ENCODE data around the gene CABCOCO1.

The CABCOCO1 gene

GRCh38 chr10:61803269-61803668 lies 140.5 kb downstream of the CABCOCO1 start:
- DNase-seq (no peak), ATAC-seq (replicated peaks) (no peak)
- Mint-ChIP-seq H3K36me3 (no peaks in the 10 kb centered on the region), H3K4me3 (no peak overlapping the region), H3K9me3 (peaks cover 0 to 2% of the 10 kb centered on the region in 2 donors), H3K27ac (no peak overlapping the region), H3K4me1 (no peaks in the 10 kb centered on the region), H3K27me3 (no peaks in the 10 kb centered on the region)

- Mint-ChIP-seq H3K4me1 (peaks cover 0 to 1% of the 10 kb centered on the region in 2 donors), H3K36me3 (no peaks in the 10 kb centered on the region), H3K9me3 (peaks cover 0 to 2% of the 10 kb centered on the region in 2 donors), H3K4me3 (no peak overlapping the region), H3K27me3 (no peaks in the 10 kb centered on the region), H3K27ac (no peak overlapping the region)
- DNase-seq (no peak), ATAC-seq (replicated peaks) (no peak)
Observed at GRCh38 chr10:61804414-61804813, 141.7 kb downstream of the CABCOCO1 start.

- Mint-ChIP-seq H3K4me3 (no peak overlapping the region), H3K4me1 (peaks cover 3 to 8% of the 10 kb centered on the region in 2 donors), H3K27me3 (no peaks in the 10 kb centered on the region), H3K36me3 (no peaks in the 10 kb centered on the region), H3K9me3 (peaks cover 0 to 2% of the 10 kb centered on the region in 2 donors), H3K27ac (no peak overlapping the region)
- DNase-seq (no peak), ATAC-seq (replicated peaks) (no peak)
Observed at GRCh38 chr10:61805091-61805490, 142.4 kb downstream of the CABCOCO1 start.

GRCh38 chr10:61810263-61810662 lies 147.5 kb downstream of the CABCOCO1 start:
- DNase-seq (no peak), ATAC-seq (replicated peaks) (no peak)
- H3K36me3 Mint-ChIP-seq: peaks cover 0 to 2% of the 10 kb centered on the region in 2 donors
- peaks cover 0 to 4% of the 10 kb centered on the region in 2 donors for H3K27me3 Mint-ChIP-seq
- H3K27ac Mint-ChIP-seq: no peak overlapping the region
- H3K9me3 Mint-ChIP-seq: no peaks in the 10 kb centered on the region
- no peak overlapping the region for H3K4me3 Mint-ChIP-seq
- peaks cover 15 to 34% of the 10 kb centered on the region in 2 donors for H3K4me1 Mint-ChIP-seq

- peak overlapping the region in 1 of 2 donors; percentile 0 for H3K4me3 Mint-ChIP-seq
- peaks cover 0 to under 1% of the 10 kb centered on the region in 2 donors for H3K9me3 Mint-ChIP-seq
- peaks cover 0 to 4% of the 10 kb centered on the region in 2 donors for H3K27me3 Mint-ChIP-seq
- peak overlapping the region; percentile 43 for H3K27ac Mint-ChIP-seq
- DNase-seq (no peak), ATAC-seq (replicated peaks) (peak; percentile 84 to 86)
- peaks cover 15 to 34% of the 10 kb centered on the region in 2 donors for H3K4me1 Mint-ChIP-seq
- H3K36me3 Mint-ChIP-seq: peaks cover 0 to 2% of the 10 kb centered on the region in 2 donors
Observed at GRCh38 chr10:61812052-61812721, 149.5 kb downstream of the CABCOCO1 start.

GRCh38 chr10:61812920-61813319 lies 150.2 kb downstream of the CABCOCO1 start:
- peak; percentile 47 to 64 for ATAC-seq (replicated peaks)
- peaks cover 0 to 2% of the 10 kb centered on the region in 2 donors for H3K36me3 Mint-ChIP-seq
- H3K4me1 Mint-ChIP-seq: peaks cover 15 to 34% of the 10 kb centered on the region in 2 donors

GRCh38 chr10:61814160-61814559 lies 151.4 kb downstream of the CABCOCO1 start:
- no peak overlapping the region for H3K4me3 Mint-ChIP-seq
- H3K36me3 Mint-ChIP-seq: peaks cover 0 to 2% of the 10 kb centered on the region in 2 donors
- ATAC-seq (replicated peaks) (no peak), DNase-seq (no peak)
- peaks cover 15 to 40% of the 10 kb centered on the region in 2 donors for H3K4me1 Mint-ChIP-seq
- peaks cover 0 to 4% of the 10 kb centered on the region in 2 donors for H3K27me3 Mint-ChIP-seq
- peaks cover 0 to 3% of the 10 kb centered on the region in 2 donors for H3K9me3 Mint-ChIP-seq
- no peak overlapping the region for H3K27ac Mint-ChIP-seq

More at GRCh38 chr10:61812920-61813319, 150.2 kb downstream of the CABCOCO1 start:
- peaks cover 0 to 3% of the 10 kb centered on the region in 2 donors for H3K9me3 Mint-ChIP-seq
- peaks cover 0 to 4% of the 10 kb centered on the region in 2 donors for H3K27me3 Mint-ChIP-seq
- no peak for DNase-seq
- no peak overlapping the region for H3K4me3 Mint-ChIP-seq
- H3K27ac Mint-ChIP-seq: no peak overlapping the region

- no peak for ATAC-seq (replicated peaks)
- no peak overlapping the region for H3K4me3 Mint-ChIP-seq
- H3K4me1 Mint-ChIP-seq: peaks cover 12 to 28% of the 10 kb centered on the region in 2 donors
- H3K27ac Mint-ChIP-seq: no peak overlapping the region
- DNase-seq: no peak
- H3K9me3 Mint-ChIP-seq: peaks cover 0 to 3% of the 10 kb centered on the region in 2 donors
- peaks cover 0 to 4% of the 10 kb centered on the region in 2 donors for H3K27me3 Mint-ChIP-seq
- peaks cover 0 to 2% of the 10 kb centered on the region in 2 donors for H3K36me3 Mint-ChIP-seq
Observed at GRCh38 chr10:61815496-61815895, 152.8 kb downstream of the CABCOCO1 start.
